ENCODE measurements around the gene MACC1.

DNA sequence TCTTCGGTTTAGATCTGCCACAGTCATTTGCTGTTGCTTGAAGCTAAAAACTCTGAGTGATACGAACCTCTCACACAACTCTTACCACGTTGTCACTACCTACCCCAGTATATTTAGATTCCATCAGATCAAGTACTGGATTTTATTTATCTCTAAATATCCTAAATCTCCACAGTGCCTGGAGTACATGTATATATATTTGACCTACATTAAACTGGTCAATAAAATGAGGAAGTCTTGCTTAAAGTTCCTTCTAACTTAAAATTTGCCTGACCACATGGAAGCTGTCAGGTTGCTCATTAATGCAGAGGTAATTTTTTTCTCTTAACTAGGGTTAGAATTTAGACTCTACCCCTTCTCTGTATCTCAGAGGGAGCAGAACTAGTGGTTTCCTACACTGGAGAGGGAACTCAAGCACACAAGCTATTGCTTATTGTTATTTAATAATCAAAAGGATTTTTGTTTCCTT lies 3.1 kb upstream of the MACC1 start:
- TF ChIP-seq ZNF274 (IDR thresholded peaks at IDR 0.05; ENCODE audit: low read depth, low read length) = no peak
- TF ChIP-seq YY1 (IDR thresholded peaks at IDR 0.05; ENCODE audit: insufficient read depth, insufficient read length) = no peak
- no peak for TF ChIP-seq SUZ12 (IDR thresholded peaks at IDR 0.05; ENCODE audit: extremely low read depth, insufficient read depth, insufficient read length)

Data from NT2/D1 (cell line).